HFF-Myc (cell line): ENCODE results near the gene PLAAT1.

ENCODE experiments used
- DNase-seq: peaks from one replicate; pipeline ENCODE4 v3.0.0-alpha.2; 2011; ENCODE audit warnings: low read depth; ENCODE audit errors: extremely low read depth
- H3K4me3 ChIP-seq: replicated peaks from 2 replicates; pipeline ENCODE4 v1.5.1; 2011; ENCODE audit warnings: low read depth, mild to moderate bottlenecking, control low read depth, low read length
- CTCF ChIP-seq: IDR thresholded peaks from 2 replicates; pipeline ENCODE4 v1.5.1; 2012; ENCODE audit warnings: mild to moderate bottlenecking, low read depth, low read length, control low read depth; ENCODE audit errors: missing control alignments

Gene PLAAT1

GRCh38 chr3:193231201-193231600 is 9.8 kb upstream of the PLAAT1 start:
- TF ChIP-seq CTCF = no peak
- no peak overlapping the region for H3K4me3 ChIP-seq
- DNase-seq = no peak

- TF ChIP-seq CTCF = no peak
- no peak for DNase-seq
- H3K4me3 ChIP-seq = no peak overlapping the region
Observed at GRCh38 chr3:193236599-193236998, 4.4 kb upstream of the PLAAT1 start.

- no peak overlapping the region for H3K4me3 ChIP-seq
- no peak for TF ChIP-seq CTCF
- no peak for DNase-seq
Observed at GRCh38 chr3:193237030-193237429, 4.0 kb upstream of the PLAAT1 start.

GRCh38 chr3:193240436-193240849 is 579 bp upstream of the PLAAT1 start:
- H3K4me3 ChIP-seq = peak overlapping the region; percentile 27
- no peak for TF ChIP-seq CTCF
- DNase-seq = no peak

GRCh38 chr3:193241716-193242115 is 694 bp downstream of the PLAAT1 start:
- H3K4me3 ChIP-seq = peak overlapping the region; percentile 22; the same call in 1 of the 2 replicates
- no peak for DNase-seq
- no peak for TF ChIP-seq CTCF

GRCh38 chr3:193243571-193243970 is 2.5 kb downstream of the PLAAT1 start:
- no peak overlapping the region for H3K4me3 ChIP-seq
- DNase-seq = no peak
- TF ChIP-seq CTCF = no peak

- no peak overlapping the region for H3K4me3 ChIP-seq
- no peak for DNase-seq
- TF ChIP-seq CTCF = no peak
Observed at GRCh38 chr3:193248848-193249468, 7.9 kb downstream of the PLAAT1 start.
